ENCODE data around the gene OCEL1.

Gene OCEL1

DNA sequence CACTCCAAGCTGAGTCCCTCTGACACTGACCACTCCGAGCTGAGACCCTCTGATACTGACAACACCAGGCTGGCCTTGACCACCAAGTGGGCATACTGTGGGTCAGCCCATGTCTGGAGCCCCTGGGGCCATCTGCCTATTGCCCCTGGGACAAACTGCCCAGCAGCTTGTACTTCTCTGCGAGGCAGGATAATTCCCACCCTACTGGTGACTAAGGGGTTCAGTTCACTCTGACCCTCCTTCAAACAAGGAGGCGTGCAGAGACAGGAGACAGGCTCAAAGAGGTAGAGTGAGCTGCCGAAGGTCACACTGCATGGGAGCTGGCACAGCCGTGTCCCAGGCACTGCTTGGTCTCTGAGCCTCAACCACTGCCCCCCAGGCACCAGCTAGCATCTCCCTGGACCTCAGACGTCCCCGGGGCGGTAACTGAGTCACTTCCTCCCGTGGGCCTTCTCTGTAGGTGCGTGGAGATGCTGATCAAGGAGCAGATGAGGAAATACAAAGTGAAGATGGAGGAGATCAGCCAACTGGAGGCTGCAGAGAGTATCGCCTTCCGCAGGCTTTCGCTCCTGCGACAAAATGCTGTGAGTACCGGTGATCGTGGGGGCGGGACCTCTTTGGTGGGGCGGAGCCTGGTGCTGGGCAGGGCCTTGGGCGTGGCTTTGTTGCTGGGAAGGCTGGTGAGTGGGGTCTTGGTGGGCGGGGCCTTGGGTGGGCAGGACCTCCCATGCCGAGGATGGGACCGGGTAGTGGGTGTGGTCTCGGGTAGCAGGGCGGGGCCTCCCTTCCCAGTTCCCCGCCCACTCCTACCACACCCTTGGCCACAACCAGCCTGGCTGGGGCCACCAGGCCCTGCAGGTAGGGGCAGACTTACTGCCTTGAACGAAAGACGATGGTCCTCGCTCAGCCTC lies 16.6 kb upstream of the OCEL1 start:
- peak; percentile 51 for DNase-seq (ENCODE audit: low read depth)
- TF ChIP-seq, protein P1, sequence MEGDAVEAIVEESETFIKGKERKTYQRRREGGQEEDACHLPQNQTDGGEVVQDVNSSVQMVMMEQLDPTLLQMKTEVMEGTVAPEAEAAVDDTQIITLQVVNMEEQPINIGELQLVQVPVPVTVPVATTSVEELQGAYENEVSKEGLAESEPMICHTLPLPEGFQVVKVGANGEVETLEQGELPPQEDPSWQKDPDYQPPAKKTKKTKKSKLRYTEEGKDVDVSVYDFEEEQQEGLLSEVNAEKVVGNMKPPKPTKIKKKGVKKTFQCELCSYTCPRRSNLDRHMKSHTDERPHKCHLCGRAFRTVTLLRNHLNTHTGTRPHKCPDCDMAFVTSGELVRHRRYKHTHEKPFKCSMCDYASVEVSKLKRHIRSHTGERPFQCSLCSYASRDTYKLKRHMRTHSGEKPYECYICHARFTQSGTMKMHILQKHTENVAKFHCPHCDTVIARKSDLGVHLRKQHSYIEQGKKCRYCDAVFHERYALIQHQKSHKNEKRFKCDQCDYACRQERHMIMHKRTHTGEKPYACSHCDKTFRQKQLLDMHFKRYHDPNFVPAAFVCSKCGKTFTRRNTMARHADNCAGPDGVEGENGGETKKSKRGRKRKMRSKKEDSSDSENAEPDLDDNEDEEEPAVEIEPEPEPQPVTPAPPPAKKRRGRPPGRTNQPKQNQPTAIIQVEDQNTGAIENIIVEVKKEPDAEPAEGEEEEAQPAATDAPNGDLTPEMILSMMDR (conservative IDR thresholded peaks at IDR 0.05; ENCODE audit: control insufficient read depth, insufficient read depth, low read depth, low read length) = no peak
- H3K4me3 ChIP-seq (ENCODE audit: control insufficient read depth, low read depth, low read length) = no peak overlapping the region

DNA sequence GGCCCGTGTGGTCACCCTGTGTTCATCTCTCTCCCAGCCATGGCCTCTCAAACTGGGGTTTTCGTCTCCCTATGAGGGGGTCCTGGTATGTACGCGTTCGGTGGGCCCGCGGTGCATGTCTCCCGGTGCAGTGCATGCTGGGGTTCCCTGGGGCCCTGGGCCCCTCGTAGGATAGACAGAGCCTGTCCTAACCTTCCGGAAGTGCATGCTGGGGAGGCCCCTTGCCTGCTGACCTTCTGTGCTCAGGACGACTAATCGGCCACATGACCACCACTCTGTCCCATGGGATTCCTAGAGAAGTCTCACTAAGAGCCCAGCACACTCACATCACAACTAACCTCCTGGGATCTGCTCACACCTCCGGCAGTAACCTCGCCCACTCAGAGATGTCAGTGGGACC lies 15.7 kb upstream of the OCEL1 start:
- DNase-seq (ENCODE audit: low read depth) = peak; percentile 45
- TF ChIP-seq, protein P1 (conservative IDR thresholded peaks at IDR 0.05; ENCODE audit: control insufficient read depth, insufficient read depth, low read depth, low read length) = no peak
- no peak overlapping the region for H3K4me3 ChIP-seq (ENCODE audit: control insufficient read depth, low read depth, low read length)

DNA sequence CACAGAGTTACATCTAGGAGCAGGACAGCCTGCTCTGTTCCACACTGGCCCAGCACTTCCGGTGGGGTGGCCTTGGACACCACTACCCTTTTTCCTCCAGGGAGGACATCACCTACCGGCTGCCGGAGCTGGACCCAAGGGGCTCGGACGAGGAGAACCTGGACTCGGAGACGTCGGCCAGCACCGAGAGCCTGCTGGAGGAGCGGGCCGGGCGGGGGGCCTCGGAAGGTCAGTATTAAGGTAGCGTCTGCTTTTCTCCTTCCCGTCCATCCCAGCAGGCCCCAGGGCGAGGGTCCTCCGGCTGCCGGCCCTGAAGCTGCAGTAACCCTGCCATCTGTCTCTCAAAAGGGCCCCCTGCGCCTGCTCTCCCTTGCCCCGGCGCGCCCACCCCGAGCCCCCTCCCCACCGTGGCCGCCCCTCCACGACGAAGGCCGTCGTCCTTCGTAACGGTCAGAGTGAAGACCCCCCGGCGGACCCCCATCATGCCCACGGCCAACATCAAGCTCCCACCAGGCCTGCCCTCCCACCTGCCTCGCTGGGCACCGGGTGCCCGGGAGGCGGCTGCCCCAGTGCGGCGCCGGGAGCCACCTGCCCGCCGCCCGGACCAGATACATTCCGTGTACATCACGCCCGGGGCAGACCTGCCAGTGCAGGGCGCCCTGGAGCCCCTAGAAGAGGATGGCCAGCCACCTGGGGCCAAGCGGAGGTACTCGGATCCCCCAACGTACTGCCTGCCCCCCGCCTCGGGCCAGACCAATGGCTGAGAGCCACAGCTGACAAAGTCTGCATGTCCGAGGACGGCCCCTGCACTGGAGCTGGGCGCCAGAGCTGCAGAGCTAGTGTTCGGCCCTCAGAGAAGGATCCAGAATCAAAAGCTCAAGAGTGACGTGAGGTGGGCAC lies 14.2 kb upstream of the OCEL1 start:
- no peak for DNase-seq (ENCODE audit: low read depth)
- no peak overlapping the region for H3K4me3 ChIP-seq (ENCODE audit: control insufficient read depth, low read depth, low read length)
- TF ChIP-seq, protein P1 (conservative IDR thresholded peaks at IDR 0.05; ENCODE audit: control insufficient read depth, insufficient read depth, low read depth, low read length) = no peak

DNA sequence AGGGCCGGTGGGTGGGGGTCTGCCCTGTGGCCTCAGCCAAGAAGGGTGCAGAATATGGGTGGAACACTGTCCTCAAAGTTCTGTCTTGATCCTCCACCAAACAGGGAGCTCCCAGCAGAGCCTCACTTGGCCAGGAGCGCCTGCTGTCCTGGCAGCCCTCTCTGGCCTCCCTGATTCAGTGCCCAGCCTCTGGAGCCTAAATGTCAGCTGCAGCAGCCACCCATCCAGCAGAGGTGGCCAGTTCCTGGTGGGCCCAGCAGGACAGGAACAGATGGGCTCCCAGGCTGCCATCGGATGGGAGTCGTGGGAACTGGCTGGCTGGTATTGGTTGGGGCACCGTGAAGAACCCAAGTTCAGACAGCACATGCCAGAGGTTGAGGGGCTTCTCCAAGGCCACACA lies 12.7 kb upstream of the OCEL1 start:
- TF ChIP-seq, protein P1 (conservative IDR thresholded peaks at IDR 0.05; ENCODE audit: control insufficient read depth, insufficient read depth, low read depth, low read length) = no peak
- DNase-seq (ENCODE audit: low read depth) = no peak
- no peak overlapping the region for H3K4me3 ChIP-seq (ENCODE audit: control insufficient read depth, low read depth, low read length)

DNA sequence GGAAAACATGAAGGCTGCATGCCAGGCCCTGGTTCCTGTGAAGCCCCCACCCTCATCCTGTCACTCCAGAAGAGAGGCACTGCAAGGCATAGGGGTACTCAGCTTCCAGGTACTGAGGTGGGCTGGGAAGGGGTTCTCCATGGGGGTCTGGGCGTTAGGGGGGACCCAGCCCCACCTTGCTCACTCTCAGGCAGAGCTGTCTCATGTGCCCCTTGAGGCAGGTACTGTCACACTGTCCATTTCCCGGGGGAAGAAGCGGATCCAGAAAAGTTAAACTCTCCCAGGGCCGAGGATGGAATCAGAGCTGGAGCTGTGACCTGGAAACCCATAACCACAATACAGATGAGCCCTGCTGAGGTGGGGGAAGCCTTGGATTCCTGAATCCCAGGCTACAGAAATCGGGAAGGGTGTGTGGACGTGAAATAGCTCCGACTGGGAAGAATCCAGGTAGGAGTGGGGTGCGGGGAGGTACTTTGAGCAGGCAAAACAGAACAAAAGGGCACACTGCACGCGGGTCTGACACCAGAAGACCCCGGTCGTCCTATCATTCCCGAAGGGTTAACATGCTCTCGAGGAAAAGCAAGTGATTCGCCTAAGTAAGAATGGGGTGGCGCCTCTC lies 11.4 kb upstream of the OCEL1 start:
- TF ChIP-seq, protein P1 (conservative IDR thresholded peaks at IDR 0.05; ENCODE audit: control insufficient read depth, insufficient read depth, low read depth, low read length) = no peak
- DNase-seq (ENCODE audit: low read depth) = no peak
- peak overlapping the region; percentile 73 for H3K4me3 ChIP-seq (ENCODE audit: control insufficient read depth, low read depth, low read length)

Measured in fibroblast of mammary gland (primary cell).